Esophagus muscularis mucosa (tissue), 3 donors: ENCODE results near the gene IPO4.

Source experiments
- CTCF ChIP-seq, 3 experiments: fragments of 200-600 bp in 2 of 3; fragments of 450-650 bp in 1 of 3; sonication (generic) in 2 of 3; IDR thresholded peaks; one replicate each; pipeline ENCODE4 v1.5.1; 2017 to 2019; ENCODE audit warnings: antibody characterized with exemption in 3 of 3, mild to moderate bottlenecking in 2 of 3, moderate library complexity in 1 of 3
- POLR2AphosphoS5 ChIP-seq, 2 donors: sonication (generic); formaldehyde crosslinking; IDR thresholded peaks; one replicate each; pipeline ENCODE4 v1.6.1; 2017; ENCODE audit warnings: antibody characterized with exemption in 2 of 2

GRCh38 chr14:24131549-24131966 lies 57.1 kb downstream of the IPO4 start:
- TF ChIP-seq CTCF (IDR thresholded peaks at IDR 0.05) (no peak), POLR2AphosphoS5 (IDR thresholded peaks at IDR 0.05) (no peak)
